Duodenal mucosa (tissue), 2 donors: ENCODE measurements around the gene TBC1D5.
"Not testable (repeated sequence)": the region's sequence is repeated elsewhere in the genome, so short reads cannot be mapped to it uniquely, and the experiment has no call there.

Source experiments
- H3K27ac ChIP-seq: one replicate; pipeline ENCODE4 v1.7.0; 2013; ENCODE audit warnings: low read depth, low read length
- H3K27me3 ChIP-seq, 2 donors: one replicate each; pipeline ENCODE4 v1.7.0; 2013; ENCODE audit warnings: low read length in 2 of 2, control low read depth in 1 of 2; ENCODE audit not compliant: insufficient read depth in 2 of 2, control insufficient read depth in 1 of 2
- H3K36me3 ChIP-seq, 2 donors: one replicate each; pipeline ENCODE4 v1.7.0; 2013; ENCODE audit warnings: low read length in 2 of 2, control low read depth in 1 of 2; ENCODE audit not compliant: insufficient read depth in 2 of 2, control insufficient read depth in 1 of 2
- H3K4me1 ChIP-seq, 2 donors: one replicate each; pipeline ENCODE4 v1.7.0; 2013; ENCODE audit warnings: low read length in 2 of 2, control low read depth in 1 of 2; ENCODE audit not compliant: insufficient read depth in 2 of 2, control insufficient read depth in 1 of 2
- H3K4me3 ChIP-seq, 2 donors: one replicate each; pipeline ENCODE4 v1.7.0; 2013; ENCODE audit warnings: low read length in 2 of 2, low read depth in 1 of 2
- H3K9ac ChIP-seq, 2 donors: one replicate each; pipeline ENCODE4 v1.7.0; 2013; ENCODE audit warnings: low read length in 2 of 2, low read depth in 1 of 2
- H3K9me3 ChIP-seq, 2 donors: one replicate each; pipeline ENCODE4 v1.7.0; 2013; ENCODE audit warnings: low read length in 2 of 2, control low read depth in 1 of 2; ENCODE audit not compliant: control insufficient read depth in 1 of 2

The TBC1D5 gene

GRCh38 chr3:17724122-17724521, 18.3 kb downstream of the TBC1D5 start:
- no peaks in the 10 kb centered on the region for H3K4me1 ChIP-seq
- no peaks in the 10 kb centered on the region for H3K9me3 ChIP-seq
- no peak overlapping the region for H3K9ac ChIP-seq
- H3K4me3 ChIP-seq = no peak overlapping the region
- H3K27ac ChIP-seq = no peak overlapping the region
- peaks cover 4 to 10% of the 10 kb centered on the region in 2 donors for H3K36me3 ChIP-seq
- no peaks in the 10 kb centered on the region for H3K27me3 ChIP-seq

- H3K27me3 ChIP-seq = no peaks in the 10 kb centered on the region
- peaks cover 4% of the 10 kb centered on the region in 2 donors for H3K9me3 ChIP-seq
- H3K27ac ChIP-seq = no peak overlapping the region
- H3K9ac ChIP-seq = no peak overlapping the region
- H3K36me3 ChIP-seq = peaks cover 18 to 19% of the 10 kb centered on the region in 2 donors
- H3K4me1 ChIP-seq = no peaks in the 10 kb centered on the region
- H3K4me3 ChIP-seq = no peak overlapping the region
Observed at GRCh38 chr3:17717411-17717810, 25.0 kb downstream of the TBC1D5 start.

- peaks cover 18 to 19% of the 10 kb centered on the region in 2 donors for H3K36me3 ChIP-seq
- H3K9ac ChIP-seq = no peak overlapping the region
- no peaks in the 10 kb centered on the region for H3K4me1 ChIP-seq
- H3K9me3 ChIP-seq = peaks cover 4% of the 10 kb centered on the region in 2 donors
- H3K4me3 ChIP-seq = no peak overlapping the region
- H3K27ac ChIP-seq = no peak overlapping the region
- no peaks in the 10 kb centered on the region for H3K27me3 ChIP-seq
Observed at GRCh38 chr3:17714473-17714872, 28.0 kb downstream of the TBC1D5 start.

GRCh38 chr3:17709236-17709810, 33.1 kb downstream of the TBC1D5 start:
- Histone ChIP-seq H3K27me3 (no peaks in the 10 kb centered on the region), H3K36me3 (peaks cover 3 to 5% of the 10 kb centered on the region in 2 donors), H3K4me1 (no peaks in the 10 kb centered on the region), H3K4me3 (no peak overlapping the region), H3K9me3 (peaks cover under 1 to 2% of the 10 kb centered on the region in 2 donors), H3K9ac (no peak overlapping the region), H3K27ac (no peak overlapping the region)

- H3K27me3 ChIP-seq = no peaks in the 10 kb centered on the region
- H3K4me1 ChIP-seq = no peaks in the 10 kb centered on the region
- H3K36me3 ChIP-seq = no peaks in the 10 kb centered on the region
- H3K27ac ChIP-seq = no peak overlapping the region
- H3K4me3 ChIP-seq = no peak overlapping the region
- H3K9ac ChIP-seq = no peak overlapping the region
- H3K9me3 ChIP-seq = no peaks in the 10 kb centered on the region
Observed at GRCh38 chr3:17707813-17708543, 34.5 kb downstream of the TBC1D5 start.

GRCh38 chr3:17705991-17706390, 36.4 kb downstream of the TBC1D5 start:
- not testable (repeated sequence) for H3K4me1 ChIP-seq, H3K36me3 ChIP-seq, H3K27me3 ChIP-seq, H3K4me3 ChIP-seq, H3K9ac ChIP-seq, H3K27ac ChIP-seq, H3K9me3 ChIP-seq

- not testable (repeated sequence) for H3K27me3 ChIP-seq, H3K4me3 ChIP-seq, H3K9me3 ChIP-seq, H3K27ac ChIP-seq, H3K9ac ChIP-seq, H3K4me1 ChIP-seq, H3K36me3 ChIP-seq
Observed at GRCh38 chr3:17699815-17700214, 42.6 kb downstream of the TBC1D5 start.

GRCh38 chr3:17695665-17696064, 46.8 kb downstream of the TBC1D5 start:
- H3K27me3 ChIP-seq, H3K4me3 ChIP-seq, H3K36me3 ChIP-seq, H3K9me3 ChIP-seq, H3K4me1 ChIP-seq, H3K9ac ChIP-seq, H3K27ac ChIP-seq: not testable (repeated sequence)

GRCh38 chr3:17693670-17693999, 48.8 kb downstream of the TBC1D5 start:
- H3K4me3 ChIP-seq, H3K27me3 ChIP-seq, H3K4me1 ChIP-seq, H3K27ac ChIP-seq, H3K9ac ChIP-seq, H3K9me3 ChIP-seq, H3K36me3 ChIP-seq: not testable (repeated sequence)

- not testable (repeated sequence) for H3K36me3 ChIP-seq
Observed at GRCh38 chr3:17692846-17693669, 49.4 kb downstream of the TBC1D5 start.

More at GRCh38 chr3:17692846-17693669, 49.4 kb downstream of the TBC1D5 start:
- H3K9ac ChIP-seq, H3K9me3 ChIP-seq, H3K4me3 ChIP-seq, H3K27ac ChIP-seq, H3K4me1 ChIP-seq, H3K27me3 ChIP-seq: not testable (repeated sequence)
